Measurements from ENCODE around the gene FEN1. TPM values are rescaled to one million over a fixed set of nuclear protein-coding genes. Genes with fewer than 3 reads are reported as not detected.
A peak's percentile ranks its signal among the peaks of the same experiment; 100 is the strongest.

Gene FEN1
- total and polyA plus RNA-seq, 2 of the 8 experiments (the other 6 are each of a cell fraction or from before 2014, with no cell fraction given): 52.6 to 86.1 TPM

DNA sequence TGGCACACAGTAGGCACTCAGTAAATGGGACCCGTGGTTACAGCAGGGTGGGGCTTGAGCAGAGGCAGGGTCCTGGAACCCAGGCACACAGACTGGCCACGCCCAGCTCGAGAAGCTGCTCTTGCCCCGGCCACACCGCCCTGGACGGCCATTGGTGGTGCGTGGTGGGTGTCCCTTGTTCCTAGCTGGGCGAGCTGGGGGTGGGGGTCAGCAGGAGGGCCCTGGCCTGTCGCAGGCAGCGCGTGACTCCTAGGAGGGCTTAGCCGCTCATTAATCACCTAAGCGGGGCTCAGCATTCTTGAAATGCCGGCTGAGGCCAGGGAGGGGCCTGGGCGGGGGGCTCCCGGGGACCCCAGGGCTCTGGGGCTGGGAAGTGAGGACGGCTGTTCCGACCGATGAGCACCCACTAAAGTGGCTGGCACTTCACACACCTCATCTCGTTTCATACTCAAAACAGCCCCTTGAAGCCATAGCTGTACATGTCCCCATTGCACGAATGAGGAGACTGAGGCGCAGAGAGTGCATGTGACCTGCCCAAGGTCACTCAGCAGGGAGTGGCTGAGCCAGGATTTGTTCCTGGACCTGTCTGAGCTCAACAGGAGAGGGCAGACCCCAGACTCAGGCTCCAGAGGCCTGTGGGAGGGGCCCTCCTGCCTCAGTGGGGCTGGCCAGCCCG lies 28.6 kb upstream of the FEN1 start:
- H2BK20ac ChIP-seq (ENCODE audit: low read length): no peak overlapping the region
- H3K4me2 ChIP-seq (ENCODE audit: insufficient read depth in 1 of 2, low read depth in 2 of 2, low read length in 2 of 2): no peak overlapping the region
- H2BK15ac ChIP-seq (ENCODE audit: low read length): peak overlapping the region; percentile 81; the same call in 1 of the 2 replicates
- H3K14ac ChIP-seq (ENCODE audit: insufficient read length): no peak overlapping the region
- H3K18ac ChIP-seq (ENCODE audit: extremely low read depth, low read length): peak overlapping the region; percentile 32
- H3K27ac ChIP-seq (ENCODE audit: low read depth, low read length): no peak overlapping the region
- H3K23ac ChIP-seq (ENCODE audit: insufficient read length): no peak overlapping the region
- ChIA-PET POLR2A (ENCODE audit: partially characterized antibody) (interaction anchor here (1.4 to 1.6 kb wide), 3 partner anchors 11 to 51 kb away, joined by 3 to 6 read pairs (median 4); partner anchors contain the start of gene MYRF), CTCF (ENCODE audit: partially characterized antibody) (interaction anchor here (1.1 to 5.3 kb wide), 11 partner anchors 9 to 134 kb away, joined by 3 to 38 read pairs (median 9); partner anchors contain the start of gene MYRF)
- peak overlapping the region; percentile 13; the same call in 1 of the 2 replicates for H2AK5ac ChIP-seq (ENCODE audit: low read depth, low read length)
- H3K79me1 ChIP-seq (ENCODE audit: low read depth, low read length): no peaks in the 10 kb centered on the region
- H3K79me2 ChIP-seq (ENCODE audit: control insufficient read depth in 1 of 2, insufficient read depth in 2 of 2, low read length in 2 of 2): no peaks in the 10 kb centered on the region
- FAIRE-seq: no peak
- H2BK5ac ChIP-seq (ENCODE audit: low read depth, low read length): no peak overlapping the region
- peak overlapping the region; percentile 32 for H3K4ac ChIP-seq (replicated peaks; ENCODE audit: insufficient read length, low read depth, low read length)
- H3K4me1 ChIP-seq (replicated peaks in 1 of 4; ENCODE audit: control insufficient read depth in 3 of 4, insufficient read depth in 4 of 4, low read length in 3 of 4): peaks cover 0 to 16% (median 8%) of the 10 kb centered on the region in 4 experiments; a peak in 6 of 7 replicates
- H3K36me3 ChIP-seq (ENCODE audit: control insufficient read depth in 2 of 4, insufficient read depth in 4 of 4, low read length in 3 of 4): no peaks in the 10 kb centered on the region
- H3K56ac ChIP-seq (replicated peaks; ENCODE audit: insufficient read length, low read depth, low read length): no peak overlapping the region
- H2AFZ ChIP-seq (ENCODE audit: low read length): no peak overlapping the region
- no peak overlapping the region for H4K91ac ChIP-seq (replicated peaks; ENCODE audit: insufficient read length, low read length)
- peak in 1 of 2 experiments; percentile 43 for DNase-seq (ENCODE audit: low read depth in 1 of 2, low spot score in 2 of 2)
- no peaks in the 10 kb centered on the region for H3K23me2 ChIP-seq (ENCODE audit: low read depth, low read length)
- no peaks in the 10 kb centered on the region for H4K20me1 ChIP-seq (replicated peaks in 1 of 2; ENCODE audit: control insufficient read depth in 1 of 2, insufficient read depth in 2 of 2, low read length in 2 of 2)
- 91% methylated on average over 21 of the region's 23 CpGs; no CpG with 5 or more reads in 1 of the 2 experiments for WGBS, 2 experiments (ENCODE audit: extremely low coverage in 1 of 2, insufficient coverage in 1 of 2, insufficient read length in 1 of 2, insufficient replicate concordance in 2 of 2, low coverage in 1 of 2, low lambda C conversion rate in 2 of 2, missing lambda C conversion rate in 1 of 2)
- H3K27me3 ChIP-seq (replicated peaks in 1 of 4; ENCODE audit: control insufficient read depth in 3 of 4, extremely low read depth in 1 of 4, insufficient read depth in 3 of 4, low read length in 3 of 4): no peaks in the 10 kb centered on the region
- H3K9me3 ChIP-seq (ENCODE audit: insufficient read depth in 2 of 2, low read depth in 1 of 2, low read length in 1 of 2): no peaks in the 10 kb centered on the region
- peak overlapping the region; percentile 80; the same call in 1 of the 2 replicates for H2BK12ac ChIP-seq (ENCODE audit: low read depth, low read length)
- no peak overlapping the region for H4K8ac ChIP-seq (ENCODE audit: extremely low read depth, insufficient read depth, low read length)
- no peak overlapping the region for H3K4me3 ChIP-seq (ENCODE audit: extremely low read depth in 1 of 4, insufficient read depth in 2 of 4, low read depth in 3 of 4, low read length in 4 of 4)
- TF ChIP-seq KDM1A (IDR thresholded peaks at IDR 0.05; ENCODE audit: borderline replicate concordance, low read length): peak; percentile 76; the same call in 1 of the 2 replicates
- no peak for TF ChIP-seq HDAC2 (IDR thresholded peaks at IDR 0.05; ENCODE audit: borderline replicate concordance in 1 of 2, low read depth in 2 of 2, low read length in 2 of 2)
- H4K5ac ChIP-seq (ENCODE audit: insufficient read length, low read depth, low read length): no peak overlapping the region
- no peak overlapping the region for H3K9ac ChIP-seq (replicated peaks in 1 of 4; ENCODE audit: extremely low read depth in 1 of 4, low read depth in 3 of 4, low read length in 3 of 4)
- no peak overlapping the region for H2BK120ac ChIP-seq (replicated peaks; ENCODE audit: low read depth, low read length)
